NB4 (cell line): Measurements from ENCODE around the gene TPCN1.

ENCODE experiments used
- DNase-seq: peaks from one replicate; pipeline ENCODE4 v3.0.0; 2010; ENCODE audit warnings: low read depth
- H3K4me3 ChIP-seq: one replicate; pipeline ENCODE4 v1.5.1; 2011; ENCODE audit warnings: mild to moderate bottlenecking, low read depth, low read length, moderate library complexity
- MAX ChIP-seq: IDR thresholded peaks from 2 replicates; pipeline ENCODE4 v1.6.1; 2011; ENCODE audit warnings: low read depth, low read length
- MYC ChIP-seq: IDR thresholded peaks from 2 replicates; pipeline ENCODE4 v1.6.1; 2011; ENCODE audit warnings: low read depth, low read length
- POLR2A ChIP-seq: IDR thresholded peaks from 2 replicates; pipeline ENCODE4 v1.6.1; 2011; ENCODE audit warnings: mild to moderate bottlenecking; ENCODE audit not compliant: insufficient read length; ENCODE audit errors: extremely low read depth
- TF ChIP-seq, protein P1 (sequence below): IDR thresholded peaks from one replicate; pipeline ENCODE4 v1.5.1; 2012; ENCODE audit warnings: low read depth, low read length

The TPCN1 gene

DNA sequence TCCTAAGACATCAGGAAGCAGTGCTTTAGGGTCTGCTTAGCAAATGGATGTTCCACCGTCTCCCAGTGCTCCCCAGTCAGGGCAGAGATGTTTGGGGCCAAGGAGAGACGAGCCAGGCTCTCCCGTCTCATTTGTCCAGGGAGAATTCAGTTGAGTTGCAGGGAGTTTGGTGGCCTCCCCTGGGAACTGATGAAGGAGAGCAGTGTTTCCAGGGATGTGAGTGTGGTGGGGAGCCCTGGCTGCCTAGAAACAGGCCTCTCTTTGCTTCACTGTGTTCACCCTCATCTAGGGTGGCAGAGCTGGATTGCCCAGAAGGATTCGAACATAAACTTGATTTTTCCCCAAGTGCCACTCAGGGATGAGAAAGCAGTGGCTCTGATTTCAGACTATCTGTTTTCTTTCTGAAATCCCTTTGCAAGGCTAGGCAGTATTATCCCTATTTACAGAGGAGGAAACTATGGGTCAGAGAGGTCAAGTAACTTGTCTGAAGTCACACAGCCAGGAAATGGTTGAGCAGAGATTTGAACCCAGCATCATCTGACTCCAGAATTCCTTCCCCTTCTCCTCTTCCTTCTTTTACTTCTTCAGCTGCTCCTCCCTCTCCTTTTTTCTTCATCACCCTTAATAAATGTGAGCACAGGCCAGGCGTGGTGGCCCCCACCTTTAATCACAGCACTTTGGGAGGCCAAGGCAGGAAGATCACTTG is 6.6 kb downstream of the TPCN1 start:
- no peak overlapping the region for H3K4me3 ChIP-seq
- TF ChIP-seq, protein P1, sequence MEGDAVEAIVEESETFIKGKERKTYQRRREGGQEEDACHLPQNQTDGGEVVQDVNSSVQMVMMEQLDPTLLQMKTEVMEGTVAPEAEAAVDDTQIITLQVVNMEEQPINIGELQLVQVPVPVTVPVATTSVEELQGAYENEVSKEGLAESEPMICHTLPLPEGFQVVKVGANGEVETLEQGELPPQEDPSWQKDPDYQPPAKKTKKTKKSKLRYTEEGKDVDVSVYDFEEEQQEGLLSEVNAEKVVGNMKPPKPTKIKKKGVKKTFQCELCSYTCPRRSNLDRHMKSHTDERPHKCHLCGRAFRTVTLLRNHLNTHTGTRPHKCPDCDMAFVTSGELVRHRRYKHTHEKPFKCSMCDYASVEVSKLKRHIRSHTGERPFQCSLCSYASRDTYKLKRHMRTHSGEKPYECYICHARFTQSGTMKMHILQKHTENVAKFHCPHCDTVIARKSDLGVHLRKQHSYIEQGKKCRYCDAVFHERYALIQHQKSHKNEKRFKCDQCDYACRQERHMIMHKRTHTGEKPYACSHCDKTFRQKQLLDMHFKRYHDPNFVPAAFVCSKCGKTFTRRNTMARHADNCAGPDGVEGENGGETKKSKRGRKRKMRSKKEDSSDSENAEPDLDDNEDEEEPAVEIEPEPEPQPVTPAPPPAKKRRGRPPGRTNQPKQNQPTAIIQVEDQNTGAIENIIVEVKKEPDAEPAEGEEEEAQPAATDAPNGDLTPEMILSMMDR, result no peak
- no peak for TF ChIP-seq MYC
- no peak for TF ChIP-seq POLR2A
- no peak for TF ChIP-seq MAX
- no peak for DNase-seq

DNA sequence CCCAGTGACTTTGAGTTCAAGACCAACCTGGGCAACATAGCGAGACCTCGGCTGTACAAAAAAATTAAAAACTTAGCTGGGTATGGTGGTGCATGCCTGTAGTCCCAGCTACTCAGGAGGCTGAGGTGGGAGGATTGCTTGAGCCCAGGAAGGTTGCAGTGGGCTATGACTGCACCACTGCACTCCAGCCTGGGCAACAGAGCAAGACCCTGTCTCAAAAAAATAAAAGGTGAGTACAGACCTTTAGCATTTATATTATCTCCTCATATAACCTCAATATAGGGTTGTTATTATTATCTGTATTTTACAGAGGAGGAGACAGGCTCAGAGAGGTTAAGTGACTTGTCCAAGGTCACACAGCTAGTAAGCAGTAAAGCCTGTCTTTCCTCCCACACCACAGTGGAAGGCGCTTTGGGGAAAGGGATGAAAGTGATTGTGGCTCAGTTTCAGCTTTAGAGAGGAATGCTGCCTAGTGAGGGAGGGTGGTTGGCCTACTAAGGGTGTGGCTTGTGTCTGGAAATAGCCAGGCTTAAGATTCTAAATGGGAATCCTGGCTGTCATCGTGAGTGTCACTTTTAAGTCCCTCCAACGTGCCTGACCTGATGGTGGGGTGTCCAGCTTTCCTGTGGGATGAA is 7.2 kb downstream of the TPCN1 start:
- TF ChIP-seq MYC (no peak), MAX (no peak), POLR2A (no peak)
- TF ChIP-seq, protein P1, result no peak
- DNase-seq, result no peak
- H3K4me3 ChIP-seq, result no peak overlapping the region

GRCh38 chr12:113230315-113231234 is 9.3 kb downstream of the TPCN1 start:
- DNase-seq, result no peak
- H3K4me3 ChIP-seq, result no peak overlapping the region
- TF ChIP-seq, protein P1, result no peak
- TF ChIP-seq POLR2A, result no peak
- TF ChIP-seq MAX, result no peak
- no peak for TF ChIP-seq MYC

DNA sequence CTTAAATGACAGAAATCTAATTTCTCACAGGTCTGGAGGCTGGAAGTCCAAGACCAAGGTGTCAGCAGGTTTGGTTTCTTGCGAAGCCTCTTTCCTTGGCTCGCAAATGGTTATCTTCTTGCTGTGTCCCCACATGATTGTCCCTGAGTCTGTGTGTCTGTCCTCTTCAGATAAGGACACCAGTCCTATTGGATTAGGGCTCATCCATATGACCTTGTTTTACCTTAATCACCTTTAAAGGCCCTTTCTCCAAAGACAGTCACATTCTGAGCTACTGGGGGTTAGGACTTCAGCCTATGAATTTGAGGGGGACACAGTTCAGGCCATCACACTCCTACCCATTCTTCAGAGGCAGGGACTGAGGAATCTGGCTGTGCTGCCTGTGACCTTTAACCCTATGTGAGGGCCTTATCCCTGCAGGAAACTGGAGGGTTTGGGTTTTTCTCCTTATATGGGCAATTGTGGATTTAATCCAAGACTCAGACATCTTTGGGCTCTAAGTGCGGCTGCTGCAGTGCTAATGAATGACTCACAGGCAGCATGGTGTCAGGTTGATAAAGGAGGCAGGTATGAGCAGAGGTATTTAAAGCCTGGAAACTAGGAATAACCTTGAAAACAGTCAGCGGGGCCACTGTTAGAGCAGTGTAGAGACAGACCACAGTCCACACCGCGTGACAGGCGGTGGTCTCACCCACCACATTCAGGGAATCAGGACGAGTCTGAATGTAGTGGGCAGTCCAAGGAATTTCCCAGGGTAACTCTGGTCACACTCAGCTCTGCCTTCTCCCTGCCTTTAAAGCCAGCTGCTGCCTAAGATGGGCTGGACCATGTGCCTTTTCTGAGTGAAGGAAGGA is 10.2 kb downstream of the TPCN1 start:
- TF ChIP-seq POLR2A, result no peak
- no peak for TF ChIP-seq MAX
- TF ChIP-seq, protein P1, result no peak
- no peak for TF ChIP-seq MYC
- H3K4me3 ChIP-seq, result no peak overlapping the region
- no peak for DNase-seq

DNA sequence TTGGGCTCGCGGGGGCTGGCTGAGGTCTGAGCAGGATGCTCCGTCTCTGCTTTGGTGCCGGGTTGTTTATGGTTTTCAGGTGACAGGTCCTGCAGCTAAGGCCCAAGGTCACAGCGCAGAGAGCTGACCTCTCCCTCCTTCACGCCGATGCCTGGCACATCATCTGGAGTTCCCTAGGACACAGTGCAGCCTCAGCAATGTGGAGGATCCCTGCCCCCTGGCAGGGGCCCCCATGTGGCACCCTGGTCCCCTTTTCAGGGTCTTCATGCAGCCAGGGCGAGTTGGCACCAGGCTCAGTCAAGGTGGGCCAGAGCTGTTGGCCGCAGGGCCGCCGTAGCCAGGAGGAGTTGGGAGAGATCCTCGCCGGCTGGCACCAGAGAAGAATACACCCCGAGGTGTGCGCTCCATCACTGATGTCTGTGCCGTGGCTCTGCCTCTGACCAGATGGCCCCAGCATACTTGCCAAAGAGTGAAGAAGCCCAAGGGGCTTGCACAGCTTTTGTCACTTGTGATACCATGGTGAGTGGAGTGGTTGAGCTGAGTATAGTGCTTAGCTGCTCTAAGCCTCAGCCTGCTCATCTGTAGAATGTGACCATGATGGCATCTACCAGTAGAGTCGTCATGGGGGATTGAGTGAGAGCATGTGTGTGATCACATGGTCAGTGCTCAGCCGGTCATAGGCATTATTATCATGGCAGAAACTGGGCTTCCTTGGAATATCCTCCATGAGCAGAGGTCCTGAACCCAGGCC is 11.0 kb downstream of the TPCN1 start:
- no peak overlapping the region for H3K4me3 ChIP-seq
- no peak for TF ChIP-seq POLR2A
- TF ChIP-seq MAX, result no peak
- TF ChIP-seq, protein P1, result no peak
- TF ChIP-seq MYC, result no peak

More for the DNA sequence above, 11.0 kb downstream of the TPCN1 start:
- no peak for DNase-seq
